Fibroblast of skin of left biceps (primary cell): ENCODE results near the gene RNU4-1.

Experiments
- DNase-seq, 2 experiments: peaks; one replicate each; pipeline ENCODE4 v3.0.0-alpha.2; 2013; ENCODE audit warnings: low read depth in 2 of 2

The RNU4-1 gene

DNA sequence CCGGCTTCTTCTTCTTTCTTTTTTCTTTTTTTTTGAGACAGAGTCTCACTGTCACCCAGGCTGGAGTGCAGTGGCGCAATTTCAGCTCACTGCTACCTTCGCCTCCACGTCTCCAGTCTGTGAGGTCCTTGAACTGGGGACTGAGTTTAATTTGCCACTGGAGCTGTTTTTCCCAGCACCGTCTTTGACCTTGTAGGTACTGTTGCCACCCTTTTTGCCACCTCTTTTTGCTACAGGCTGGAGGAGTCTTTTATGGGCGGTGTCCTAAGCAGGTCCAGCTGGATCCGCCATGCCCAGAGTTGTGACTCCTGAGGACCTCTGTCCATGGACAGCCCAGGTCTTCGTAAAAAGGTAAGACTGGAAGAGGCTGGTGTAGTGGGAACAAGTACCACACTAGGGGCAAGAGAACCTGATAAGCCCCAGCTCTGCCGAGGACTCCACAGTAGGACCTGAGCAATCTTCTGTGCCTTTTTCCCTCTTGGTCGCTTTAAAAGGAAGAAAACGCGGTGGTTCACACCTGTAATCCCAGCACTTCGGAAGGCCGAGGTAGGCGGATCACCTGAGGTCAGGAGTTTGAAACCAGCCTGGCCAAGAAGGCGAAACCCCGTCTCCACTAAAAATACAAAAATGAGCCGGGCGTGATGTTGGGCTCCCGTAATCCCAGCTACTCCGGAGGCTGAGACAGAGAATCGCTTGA lies 2.3 kb downstream of the RNU4-1 start:
- no peak for DNase-seq

DNA sequence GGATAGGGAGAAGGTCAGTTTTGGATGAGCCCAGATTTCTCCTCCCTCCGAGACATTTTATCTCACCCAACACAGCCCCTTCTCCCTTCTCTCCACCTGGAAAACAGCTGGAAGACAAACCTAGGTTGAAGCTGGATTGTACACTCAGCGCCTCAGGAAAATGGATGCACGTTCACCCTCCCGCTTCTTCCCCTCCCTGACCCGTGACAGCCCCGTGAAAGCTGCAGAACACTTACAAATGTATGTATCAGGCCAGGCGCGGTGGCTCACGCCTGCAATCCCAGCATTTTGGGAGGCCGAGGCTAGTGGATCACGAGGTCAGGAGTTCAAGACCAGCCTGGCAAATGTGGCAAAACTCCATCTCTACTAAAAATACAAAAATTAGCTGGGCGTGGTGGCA lies 5.5 kb downstream of the RNU4-1 start:
- no peak for DNase-seq

DNA sequence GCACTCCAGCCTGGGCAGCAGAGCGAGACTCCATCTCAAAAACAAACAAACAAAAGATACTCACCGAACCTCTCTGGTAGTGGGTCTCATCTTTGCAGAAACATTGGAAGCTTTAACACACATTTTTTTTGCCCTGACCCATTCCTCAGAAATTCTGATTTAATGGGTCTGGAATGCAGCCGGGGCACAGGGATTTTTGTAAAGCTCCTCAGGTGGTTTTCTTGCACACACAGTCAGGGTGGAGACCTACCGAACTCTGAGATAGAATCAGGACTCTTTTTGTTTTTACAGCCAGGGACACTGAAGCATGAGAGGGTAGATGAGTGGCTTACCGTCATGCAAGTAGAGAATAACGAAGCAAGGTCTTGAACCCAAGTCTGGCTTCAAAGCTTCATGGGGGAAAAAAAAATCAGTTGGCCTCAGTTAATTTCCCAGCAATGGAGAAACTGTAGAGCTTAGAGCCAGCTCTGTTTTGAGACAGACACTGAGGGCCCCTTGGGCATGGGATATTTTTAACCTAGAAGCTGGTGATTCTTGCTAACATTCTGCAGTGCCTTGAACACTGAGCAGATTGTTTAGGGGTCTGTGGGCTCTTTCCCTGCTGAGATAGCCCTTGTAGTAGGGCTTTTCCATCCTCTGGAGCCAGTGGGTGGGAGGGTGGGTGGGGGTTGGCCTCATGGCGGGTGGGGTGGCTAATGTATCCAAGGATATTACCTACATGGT lies 6.1 kb downstream of the RNU4-1 start:
- DNase-seq: no peak

GRCh38 chr12:120284381-120284780 lies 8.7 kb downstream of the RNU4-1 start:
- no peak for DNase-seq

GRCh38 chr12:120283318-120283717 lies 9.7 kb downstream of the RNU4-1 start:
- DNase-seq: no peak

DNA sequence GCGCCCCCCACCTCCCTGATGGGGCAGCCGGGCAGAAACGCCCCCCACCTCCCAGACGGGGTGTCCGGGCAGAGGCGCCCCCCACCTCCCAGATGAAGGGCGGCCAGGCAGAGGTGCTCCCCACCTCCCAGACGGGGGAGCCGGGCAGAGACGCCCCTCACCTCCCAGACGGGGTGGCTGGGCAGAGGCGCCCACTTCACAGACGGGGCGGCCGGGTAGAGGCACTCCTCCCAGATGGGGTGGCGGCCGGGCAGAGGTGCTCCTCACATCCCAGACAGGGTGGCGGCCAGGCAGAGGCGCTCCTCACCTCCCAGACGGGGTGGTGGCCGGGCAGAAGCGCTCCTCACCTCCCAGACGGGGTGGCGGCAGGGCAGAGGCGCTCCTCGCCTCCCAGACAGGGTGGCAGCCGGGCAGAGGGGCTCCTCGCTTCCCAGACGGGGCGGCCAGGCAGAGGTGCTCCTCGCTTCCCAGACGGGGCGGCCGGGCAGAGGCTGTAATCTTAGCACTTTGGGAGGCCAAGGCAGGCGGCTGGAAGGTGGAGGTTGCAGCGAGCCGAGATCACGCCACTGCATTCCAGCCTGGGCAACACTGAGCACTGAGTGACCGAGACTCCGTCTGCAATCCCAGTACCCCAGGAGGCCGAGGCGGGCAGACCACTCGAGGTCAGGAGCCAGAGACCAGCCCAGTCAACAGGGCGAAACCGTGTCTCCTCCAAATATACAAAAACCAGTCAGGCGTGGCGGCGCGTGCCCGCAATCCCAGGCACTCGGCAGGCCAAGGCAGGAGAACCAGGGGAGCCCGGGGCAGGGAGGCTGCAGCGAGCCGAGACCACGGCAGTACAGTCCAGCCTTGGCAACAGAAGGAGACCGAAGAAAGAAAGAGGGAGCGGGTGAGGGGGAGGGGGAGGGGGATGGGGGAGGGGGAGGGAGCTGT lies 14.6 kb downstream of the RNU4-1 start:
- DNase-seq: no peak

DNA sequence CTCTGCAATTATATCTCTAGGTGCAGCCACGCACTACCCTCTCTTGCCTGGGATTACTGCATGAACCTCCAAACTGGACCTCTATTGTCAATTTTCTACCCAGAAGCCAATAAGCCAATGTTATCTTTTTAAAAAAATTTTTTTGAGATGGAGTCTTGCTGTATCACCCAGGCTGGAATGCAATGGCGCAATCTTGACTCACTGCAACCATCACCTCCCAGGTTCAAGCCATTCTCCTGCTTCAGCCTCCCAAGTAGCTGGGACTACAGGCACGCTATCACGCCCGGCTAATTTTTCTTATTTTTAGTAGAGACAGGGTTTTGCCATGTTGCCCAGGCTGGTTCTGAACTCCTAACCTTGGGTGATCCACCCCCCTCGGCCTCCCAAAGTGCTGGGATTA lies 16.3 kb downstream of the RNU4-1 start:
- no peak for DNase-seq

DNA sequence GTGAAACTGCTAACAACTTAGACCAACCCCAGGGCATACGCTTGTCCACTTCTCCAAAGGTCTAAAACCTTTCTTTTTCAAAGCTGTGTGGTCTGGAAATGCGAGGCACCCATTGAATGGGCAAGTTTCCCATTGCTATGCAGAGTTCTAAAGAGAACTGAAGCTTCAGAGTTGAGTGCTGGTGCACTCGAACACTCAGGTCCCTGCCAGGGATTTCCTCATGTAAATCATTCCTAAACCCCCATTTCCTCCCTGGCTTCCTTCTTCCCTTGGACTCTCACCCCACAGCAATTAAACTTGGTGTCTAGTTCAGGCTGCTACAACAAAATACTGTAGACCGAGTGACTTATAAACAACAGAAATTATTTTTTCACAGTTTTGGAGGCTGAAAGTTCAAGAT lies 25.3 kb downstream of the RNU4-1 start:
- no peak for DNase-seq

DNA sequence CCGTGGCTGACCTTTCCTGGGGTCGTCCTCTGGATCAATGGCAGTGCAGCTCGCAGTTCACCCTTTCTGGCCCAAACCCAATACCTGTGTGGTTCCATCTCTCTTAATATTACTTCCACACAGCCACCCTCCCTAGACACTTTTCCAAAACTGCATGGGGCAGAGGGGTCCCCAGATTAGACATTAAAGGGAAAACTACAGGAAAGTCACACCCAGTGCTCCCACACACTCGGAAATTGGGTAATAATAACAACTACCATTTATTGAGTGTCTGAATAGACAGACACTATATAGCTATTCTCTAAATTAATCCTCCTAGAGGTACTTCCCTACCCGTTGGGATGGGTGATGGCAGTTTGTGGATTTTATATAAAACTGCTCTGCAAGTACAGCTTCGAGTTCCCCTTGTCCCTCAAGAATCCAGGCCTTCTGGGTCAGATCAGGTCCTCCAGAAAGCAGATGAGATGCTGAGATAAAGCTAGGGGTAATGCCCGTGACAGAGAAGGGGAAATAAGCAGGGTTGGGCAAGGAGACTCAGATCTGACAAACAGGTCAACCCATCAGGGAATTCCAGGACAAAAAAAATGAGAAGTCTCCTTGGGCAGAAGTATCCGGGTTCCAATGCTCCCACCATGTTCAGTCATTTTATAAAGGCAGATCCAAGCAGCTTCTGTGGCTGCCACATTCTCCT lies 26.7 kb downstream of the RNU4-1 start:
- DNase-seq: no peak

GRCh38 chr12:120265473-120266179 lies 27.4 kb downstream of the RNU4-1 start, which contains the start of gene PXN:
Gene PXN (minus strand): TSS chr12:120265730. CDS start chr12:120265629, 101 bp downstream.
- peak in 1 of 2 experiments; percentile 50 for DNase-seq

- no peak for DNase-seq
Measured at GRCh38 chr12:120264904-120265472, 28.0 kb downstream of the RNU4-1 start.

- DNase-seq: no peak
Measured at GRCh38 chr12:120264086-120264903, 28.7 kb downstream of the RNU4-1 start.

- DNase-seq: no peak
Measured at GRCh38 chr12:120263748-120264085, 29.3 kb downstream of the RNU4-1 start.

- no peak for DNase-seq
Measured at GRCh38 chr12:120262852-120263747, 29.9 kb downstream of the RNU4-1 start.

GRCh38 chr12:120261951-120262851 lies 30.8 kb downstream of the RNU4-1 start:
- DNase-seq: no peak

- no peak for DNase-seq
Measured at GRCh38 chr12:120260607-120261006, 32.4 kb downstream of the RNU4-1 start.

DNA sequence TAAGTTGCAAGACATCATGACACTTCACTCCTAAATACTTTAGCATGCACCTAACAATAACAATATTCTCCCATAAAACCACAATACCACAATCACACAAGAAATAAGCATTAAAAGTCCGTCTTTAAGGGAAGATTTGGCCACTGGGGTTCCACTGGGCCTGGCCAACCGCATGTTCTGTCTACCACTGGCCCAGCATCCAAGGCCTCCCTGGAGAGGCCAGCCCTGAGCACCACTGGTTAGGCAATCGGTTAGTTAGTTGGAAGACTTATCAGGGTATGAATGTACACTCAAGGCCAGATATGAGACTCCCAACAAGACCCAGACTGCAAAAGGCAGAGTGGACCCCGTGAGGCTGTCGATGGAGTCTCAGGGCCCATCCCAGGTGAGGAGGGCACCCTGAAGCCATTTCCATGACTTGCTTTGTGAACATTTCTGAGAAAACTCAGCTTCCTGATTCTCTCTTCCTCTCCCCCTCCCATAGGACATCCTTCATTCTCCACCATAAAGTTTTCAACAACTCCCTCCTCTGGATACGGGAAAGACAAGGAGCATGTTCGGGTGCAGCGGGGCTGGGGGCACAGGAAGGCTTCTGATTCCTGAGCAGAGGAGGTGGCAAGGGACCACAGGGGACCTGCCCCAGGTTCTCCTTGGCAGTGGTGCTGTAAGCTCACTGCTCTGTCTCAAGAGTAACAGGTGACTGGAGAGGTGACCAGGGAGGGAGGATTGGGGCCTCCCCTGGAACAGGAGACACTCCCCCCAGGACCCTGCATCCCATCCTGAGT lies 33.4 kb downstream of the RNU4-1 start:
- DNase-seq: no peak
